Endothelial cell of umbilical vein (primary cell): ENCODE measurements around the gene HID1. TPM values are rescaled to one million over a fixed set of nuclear protein-coding genes. Genes with fewer than 3 reads are reported as not detected.

Source experiments
- BruUV-seq: library from RNA; stranded (reverse); fragments of 400-500 nt; replicated peaks from 2 replicates; lab custom pipeline; 2021; lab: Mats Ljungman, UMichigan
- CTCF ChIA-PET: fragments of 300-600, 350-600 bp; sonication (Branson Sonifier 250); formaldehyde crosslinking; loops from one replicate; lab custom pipeline; 2021; ENCODE audit warnings: antibody characterized with exemption, inconsistent platforms; lab: Charles Lee
- POLR2A ChIA-PET: fragments of 300-600, 350-600 bp; sonication (Branson Sonifier 250); formaldehyde crosslinking; loops from one replicate; lab custom pipeline; 2021; ENCODE audit warnings: antibody characterized with exemption, inconsistent platforms; lab: Charles Lee
- DNase-seq: peaks from one replicate; pipeline ENCODE4 v3.0.0-alpha.2; 2011; ENCODE audit warnings: low read depth, low spot score
- FAIRE-seq: peaks from 2 replicates; lab custom pipeline; 2011; peaks lifted over from hg19 to GRCh38; lab: Jason Lieb, UNC
- H2AFZ ChIP-seq: 2 replicates; pipeline ENCODE4 v1.6.0; 2012; ENCODE audit warnings: low read depth, low read length, control low read depth, inconsistent platforms
- H3K27ac ChIP-seq: 2 replicates; pipeline ENCODE4 v1.5.1; 2011; ENCODE audit warnings: low read depth, mild to moderate bottlenecking, control low read depth, low read length, moderate library complexity; ENCODE audit not compliant: insufficient read depth
- H3K27me3 ChIP-seq, 2 experiments: 2 replicates each; pipeline versions ENCODE4 v1.6.0 to v1.6.1; 2011; ENCODE audit warnings: low read length in 2 of 2, mixed read lengths in 1 of 2; ENCODE audit not compliant: control insufficient read depth in 2 of 2, insufficient read depth in 2 of 2
- H3K36me3 ChIP-seq, 2 experiments: 2 replicates in 1 of 2; 3 replicates in 1 of 2; pipeline ENCODE4 v1.5.1; 2011; ENCODE audit warnings: low read length in 2 of 2, mild to moderate bottlenecking in 1 of 2, moderate library complexity in 1 of 2; ENCODE audit not compliant: control insufficient read depth in 2 of 2, insufficient read depth in 2 of 2; ENCODE audit errors: extremely low read depth in 1 of 2
- H3K4me1 ChIP-seq: 3 replicates; pipeline ENCODE4 v1.5.1; 2011; ENCODE audit warnings: mild to moderate bottlenecking, low read length; ENCODE audit not compliant: control insufficient read depth, insufficient read depth; ENCODE audit errors: extremely low read depth
- H3K4me2 ChIP-seq: 2 replicates; pipeline ENCODE4 v1.6.1; 2011; ENCODE audit warnings: low read length, control low read depth, mixed read lengths; ENCODE audit not compliant: insufficient read depth
- H3K4me3 ChIP-seq, 3 experiments: fragments of 200-600 bp in 1 of 3; sonication (generic), shearing (Covaris generic) in 1 of 3; replicated peaks in 1 of 3; 2 replicates each; pipeline ENCODE4 v1.5.1; 2011 to 2016; ENCODE audit warnings: control low read depth in 3 of 3, low read length in 3 of 3, mild to moderate bottlenecking in 2 of 3, inconsistent platforms in 1 of 3, low read depth in 1 of 3, moderate library complexity in 1 of 3; ENCODE audit not compliant: insufficient read depth in 1 of 3
- H3K79me2 ChIP-seq: 2 replicates; pipeline ENCODE4 v1.6.0; 2012; ENCODE audit warnings: low read length, inconsistent platforms; ENCODE audit not compliant: control insufficient read depth, insufficient read depth
- H3K9ac ChIP-seq: replicated peaks from 2 replicates; pipeline ENCODE3; 2011; ENCODE audit warnings: low read length, control low read depth; ENCODE audit not compliant: insufficient read depth; ENCODE audit errors: extremely low read depth
- H3K9me1 ChIP-seq: replicated peaks from 3 replicates; pipeline ENCODE4 v1.6.0; 2011; ENCODE audit warnings: mild to moderate bottlenecking, low read length; ENCODE audit not compliant: control insufficient read depth, insufficient read depth; ENCODE audit errors: extremely low read depth
- H3K9me3 ChIP-seq: replicated peaks from 2 replicates; pipeline ENCODE4 v1.5.1; 2012; ENCODE audit warnings: low read length, inconsistent platforms; ENCODE audit not compliant: control insufficient read depth, insufficient read depth
- H4K20me1 ChIP-seq: replicated peaks from 2 replicates; pipeline ENCODE3; 2011; ENCODE audit warnings: mild to moderate bottlenecking, low read length; ENCODE audit not compliant: control insufficient read depth, insufficient read depth; ENCODE audit errors: extremely low read depth
- EZH2 ChIP-seq: IDR thresholded peaks from 2 replicates; pipeline ENCODE4 v1.6.1; 2012; ENCODE audit warnings: borderline replicate concordance, low read depth, mild to moderate bottlenecking, moderate library complexity, low read length, inconsistent platforms; ENCODE audit not compliant: severe bottlenecking
- FOS ChIP-seq: IDR thresholded peaks from 2 replicates; pipeline ENCODE4 v1.6.1; 2011; ENCODE audit warnings: mild to moderate bottlenecking, low read length, moderate library complexity, borderline replicate concordance; ENCODE audit not compliant: insufficient read depth
- GATA2 ChIP-seq: IDR thresholded peaks from 2 replicates; pipeline ENCODE4 v1.7.0; 2011; ENCODE audit warnings: low read depth, mild to moderate bottlenecking, moderate library complexity, mixed read lengths, low read length; ENCODE audit not compliant: insufficient read length, insufficient read depth
- JUN ChIP-seq: IDR thresholded peaks from 2 replicates; pipeline ENCODE4 v1.6.1; 2011; ENCODE audit warnings: borderline replicate concordance, low read depth; ENCODE audit not compliant: insufficient read length, insufficient read depth
- MYC ChIP-seq: IDR thresholded peaks from one replicate; pipeline ENCODE4 v1.6.1; 2011; ENCODE audit warnings: mild to moderate bottlenecking, low read depth, low read length
- POLR2A ChIP-seq: IDR thresholded peaks from 2 replicates; pipeline ENCODE4 v1.6.1; 2012; ENCODE audit warnings: low read depth, mild to moderate bottlenecking, control low read depth, low read length
- POLR2AphosphoS5 ChIP-seq: IDR thresholded peaks from 2 replicates; pipeline ENCODE4 v1.6.1; 2012; ENCODE audit warnings: low read depth, mild to moderate bottlenecking, control low read depth, low read length, moderate library complexity; ENCODE audit not compliant: insufficient read depth
- dilution Hi-C: fragments of 300-500 bp; cut with MboI; formaldehyde crosslinking; loops from one replicate; pipeline ENCODE4 v1.15.0; 2019; ENCODE audit warnings: low sequenced_read_pairs; ENCODE audit not compliant: extremely low pct_ligation_motif_present
- intact Hi-C: fragments of 100-400 bp; cut with micrococcal nuclease; formaldehyde crosslinking; loops from one replicate; pipeline ENCODE4 v1.10.0; 2022
- polyA plus RNA-seq, 4 experiments: library from polyadenylated mRNA; depleted of rRNA in 3 of 4; stranded (reverse) in 3 of 4; unstranded in 1 of 4; fragments of >200 nt; gene quantifications; 2 replicates each; pipeline versions ENCODE4 v1.2.1 to v1.2.3, GENCODE V29; 2011 to 2012; ENCODE audit warnings: missing spikeins in 1 of 4
- total RNA-seq: library from RNA; stranded (reverse); gene quantifications from 2 replicates; pipeline ENCODE4 v1.2.3, GENCODE V29; 2021
- TF ChIP-seq, protein P1 (sequence below), 2 donors: IDR thresholded peaks; 1 replicate in 1 of 2; 2 replicates in 1 of 2; pipeline ENCODE4 v1.5.1; 2011; ENCODE audit warnings: low read length in 2 of 2, mild to moderate bottlenecking in 2 of 2, moderate library complexity in 2 of 2, control low read depth in 1 of 2, inconsistent platforms in 1 of 2, low read depth in 1 of 2; ENCODE audit not compliant: insufficient read depth in 1 of 2; ENCODE audit errors: extremely low read depth in 1 of 2
- TF ChIP-seq, protein P2 (sequence below): IDR thresholded peaks from 2 replicates; pipeline ENCODE4 v1.6.1; 2011; ENCODE audit not compliant: insufficient read depth, insufficient read length

HID1 gene
- total and polyA plus RNA-seq, 2 donors (not counting 3 experiments of a cell fraction or from before 2014, with no cell fraction given), result 41.4 to 53.3 TPM

DNA sequence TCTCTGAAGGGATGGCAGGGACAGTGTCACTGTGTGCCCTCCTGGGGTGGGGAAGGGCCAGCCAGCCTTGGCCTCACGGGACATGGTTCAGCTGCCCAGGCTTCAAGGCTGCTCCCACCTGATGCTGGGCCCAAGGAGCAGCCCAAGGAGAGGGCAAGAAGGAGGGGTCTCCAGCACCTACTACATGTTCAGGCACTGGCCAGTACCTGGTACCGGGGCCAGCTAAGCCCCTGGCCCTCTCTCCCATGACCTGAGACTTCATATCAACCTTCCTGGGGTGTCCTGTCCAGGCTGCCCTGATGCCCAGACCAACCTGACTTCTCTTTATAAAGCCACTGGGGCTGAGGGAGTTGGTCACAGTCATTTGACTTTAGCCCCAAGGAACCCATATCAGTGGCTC, 50.8 kb downstream of the HID1 start:
- intact Hi-C loops, result loop anchor here (5.0 kb wide), 1 partner anchor 281 kb away; no protein-coding TSS in a partner anchor
- Histone ChIP-seq H3K27me3 (peaks cover 37 to 45% of the 10 kb centered on the region in 2 experiments), H3K79me2 (no peaks in the 10 kb centered on the region), H3K9ac (no peak overlapping the region), H3K9me1 (no peaks in the 10 kb centered on the region), H3K4me2 (no peak overlapping the region), H3K27ac (no peak overlapping the region), H3K4me3 (no peak overlapping the region), H3K36me3 (no peaks in the 10 kb centered on the region), H3K4me1 (peaks cover 4% of the 10 kb centered on the region), H3K9me3 (no peaks in the 10 kb centered on the region), H2AFZ (no peak overlapping the region), H4K20me1 (no peaks in the 10 kb centered on the region)
- BruUV-seq, result no TSS peak
- CTCF ChIA-PET, result interaction anchor here (1.2 to 3.7 kb wide), 2 partner anchors 36 to 50 kb away, joined by 4 to 23 read pairs; partner anchors contain the start of gene HID1
- FAIRE-seq, result no peak
- no peak for TF ChIP-seq FOS
- TF ChIP-seq, protein P1, sequence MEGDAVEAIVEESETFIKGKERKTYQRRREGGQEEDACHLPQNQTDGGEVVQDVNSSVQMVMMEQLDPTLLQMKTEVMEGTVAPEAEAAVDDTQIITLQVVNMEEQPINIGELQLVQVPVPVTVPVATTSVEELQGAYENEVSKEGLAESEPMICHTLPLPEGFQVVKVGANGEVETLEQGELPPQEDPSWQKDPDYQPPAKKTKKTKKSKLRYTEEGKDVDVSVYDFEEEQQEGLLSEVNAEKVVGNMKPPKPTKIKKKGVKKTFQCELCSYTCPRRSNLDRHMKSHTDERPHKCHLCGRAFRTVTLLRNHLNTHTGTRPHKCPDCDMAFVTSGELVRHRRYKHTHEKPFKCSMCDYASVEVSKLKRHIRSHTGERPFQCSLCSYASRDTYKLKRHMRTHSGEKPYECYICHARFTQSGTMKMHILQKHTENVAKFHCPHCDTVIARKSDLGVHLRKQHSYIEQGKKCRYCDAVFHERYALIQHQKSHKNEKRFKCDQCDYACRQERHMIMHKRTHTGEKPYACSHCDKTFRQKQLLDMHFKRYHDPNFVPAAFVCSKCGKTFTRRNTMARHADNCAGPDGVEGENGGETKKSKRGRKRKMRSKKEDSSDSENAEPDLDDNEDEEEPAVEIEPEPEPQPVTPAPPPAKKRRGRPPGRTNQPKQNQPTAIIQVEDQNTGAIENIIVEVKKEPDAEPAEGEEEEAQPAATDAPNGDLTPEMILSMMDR (IDR thresholded peaks at IDR 0.05; ENCODE audit: extremely low read depth in 1 of 2, insufficient read depth in 1 of 2, low read depth in 1 of 2, low read length in 2 of 2), result no peak
- TF ChIP-seq MYC, result no peak
- no peak for TF ChIP-seq EZH2
- TF ChIP-seq GATA2, result no peak
- no peak for TF ChIP-seq POLR2AphosphoS5
- no peak for TF ChIP-seq JUN
- TF ChIP-seq, protein P2, sequence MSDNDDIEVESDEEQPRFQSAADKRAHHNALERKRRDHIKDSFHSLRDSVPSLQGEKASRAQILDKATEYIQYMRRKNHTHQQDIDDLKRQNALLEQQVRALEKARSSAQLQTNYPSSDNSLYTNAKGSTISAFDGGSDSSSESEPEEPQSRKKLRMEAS, result no peak
- TF ChIP-seq POLR2A, result no peak
- no peak for DNase-seq
- dilution Hi-C loops, result no loop called here
- POLR2A ChIA-PET, result no interaction called here
